Omental fat pad (tissue), 4 donors: ENCODE results near the gene BCORL1. TPM values are rescaled to one million over a fixed set of nuclear protein-coding genes. Genes with fewer than 3 reads are reported as not detected.
A peak's percentile ranks its signal among the peaks of the same experiment; 100 is the strongest.

Experiments used
- ATAC-seq: fragments of 150-250 bp; one replicate; pipeline ENCODE4 v1.9.1; 2016; ENCODE audit warnings: mild to moderate bottlenecking, moderate library complexity; ENCODE audit not compliant: low FRiP score
- DNase-seq: peaks from one replicate; pipeline ENCODE4 v3.0.0-alpha.2; 2019; ENCODE audit warnings: low spot score
- CTCF ChIP-seq, 3 donors: fragments of 450-650 bp; IDR thresholded peaks; one replicate each; pipeline ENCODE4 v1.5.1; 2016 to 2017; ENCODE audit warnings: antibody characterized with exemption in 3 of 3, mild to moderate bottlenecking in 3 of 3, moderate library complexity in 2 of 3
- total RNA-seq, 4 donors: library from RNA; depleted of rRNA; stranded (reverse); fragments of >200 nt; gene quantifications; one replicate each; pipeline ENCODE4 v1.1.0, GENCODE V29; 2016

BCORL1 gene
- 1 to 10 TPM; 4.9 to 8.0 (median 5.2) TPM for total RNA-seq

- no peak for TF ChIP-seq CTCF (IDR thresholded peaks at IDR 0.05)
- ATAC-seq (peak; percentile 80), DNase-seq (no peak)
Measured at GRCh38 chrX:129982300-129983251, at the start of gene BCORL1. TSS of gene BCORL1 (plus strand) at chrX:129982635. CDS start at chrX:130005232, 22,597 bp downstream.

- ATAC-seq (no peak), DNase-seq (no peak)
- no peak for TF ChIP-seq CTCF (IDR thresholded peaks at IDR 0.05)
Measured at GRCh38 chrX:129932821-129933321, 49.6 kb upstream of the BCORL1 start.

- ATAC-seq (no peak), DNase-seq (no peak)
- no peak for TF ChIP-seq CTCF (IDR thresholded peaks at IDR 0.05)
Measured at GRCh38 chrX:129933700-129934099, 48.7 kb upstream of the BCORL1 start.

GRCh38 chrX:129934461-129934860 lies 48.0 kb upstream of the BCORL1 start:
- no peak for DNase-seq
- TF ChIP-seq CTCF (IDR thresholded peaks at IDR 0.05), result no peak
- no peak for ATAC-seq

GRCh38 chrX:129934952-129935351 lies 47.5 kb upstream of the BCORL1 start:
- TF ChIP-seq CTCF (IDR thresholded peaks at IDR 0.05), result no peak
- DNase-seq (no peak), ATAC-seq (no peak)

- no peak for DNase-seq
- ATAC-seq, result no peak
- TF ChIP-seq CTCF (IDR thresholded peaks at IDR 0.05), result no peak
Measured at GRCh38 chrX:129938081-129938480, 44.4 kb upstream of the BCORL1 start.

- TF ChIP-seq CTCF (IDR thresholded peaks at IDR 0.05), result no peak
- ATAC-seq (no peak), DNase-seq (no peak)
Measured at GRCh38 chrX:129939986-129940385, 42.4 kb upstream of the BCORL1 start.
